ENCODE results near the gene HECA. TPM values are rescaled to one million over a fixed set of nuclear protein-coding genes. Genes with fewer than 3 reads are reported as not detected.

Gene HECA
- total RNA-seq, 1 experiment from 2014 or later = 9.4 TPM

GRCh38 chr6:139126255-139126654 lies 8.6 kb upstream of the HECA start (continued):
- TF ChIP-seq, protein P1, sequence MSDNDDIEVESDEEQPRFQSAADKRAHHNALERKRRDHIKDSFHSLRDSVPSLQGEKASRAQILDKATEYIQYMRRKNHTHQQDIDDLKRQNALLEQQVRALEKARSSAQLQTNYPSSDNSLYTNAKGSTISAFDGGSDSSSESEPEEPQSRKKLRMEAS (CRISPR knock-in tag; IDR thresholded peaks at IDR 0.05) = no peak
- TF ChIP-seq PRRX2 (CRISPR knock-in tag; IDR thresholded peaks at IDR 0.05) (no peak), MXD4 (CRISPR knock-in tag; IDR thresholded peaks at IDR 0.05; ENCODE audit: borderline replicate concordance) (no peak)

GRCh38 chr6:139126931-139127330 lies 7.9 kb upstream of the HECA start:
- Mint-ChIP-seq H3K36me3 (no peaks in the 10 kb centered on the region), H3K27me3 (ENCODE audit: low read depth) (no peaks in the 10 kb centered on the region), H3K4me1 (peaks cover 6% of the 10 kb centered on the region), H3K9me3 (no peaks in the 10 kb centered on the region), H3K27ac (no peak overlapping the region), H3K4me3 (no peak overlapping the region)
- ChIA-PET POLR2A (no interaction called here), CTCF (no interaction called here)
- ATAC-seq (no peak), DNase-seq (ENCODE audit: low spot score) (no peak)
- no peak for TF ChIP-seq KAT7 (CRISPR knock-in tag; IDR thresholded peaks at IDR 0.05; ENCODE audit: borderline replicate concordance)
- no peak for TF ChIP-seq ARID4B (CRISPR knock-in tag; IDR thresholded peaks at IDR 0.05; ENCODE audit: borderline replicate concordance)
- TF ChIP-seq MLX (CRISPR knock-in tag; IDR thresholded peaks at IDR 0.05) = no peak
- TF ChIP-seq, protein P2, sequence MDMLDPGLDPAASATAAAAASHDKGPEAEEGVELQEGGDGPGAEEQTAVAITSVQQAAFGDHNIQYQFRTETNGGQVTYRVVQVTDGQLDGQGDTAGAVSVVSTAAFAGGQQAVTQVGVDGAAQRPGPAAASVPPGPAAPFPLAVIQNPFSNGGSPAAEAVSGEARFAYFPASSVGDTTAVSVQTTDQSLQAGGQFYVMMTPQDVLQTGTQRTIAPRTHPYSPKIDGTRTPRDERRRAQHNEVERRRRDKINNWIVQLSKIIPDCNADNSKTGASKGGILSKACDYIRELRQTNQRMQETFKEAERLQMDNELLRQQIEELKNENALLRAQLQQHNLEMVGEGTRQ (CRISPR knock-in tag; IDR thresholded peaks at IDR 0.05) = no peak
- TF ChIP-seq AR (CRISPR knock-in tag; IDR thresholded peaks at IDR 0.05) = no peak
- TF ChIP-seq EMX1 (CRISPR knock-in tag; IDR thresholded peaks at IDR 0.05) = no peak
- TF ChIP-seq OVOL2 (CRISPR knock-in tag; IDR thresholded peaks at IDR 0.05; ENCODE audit: borderline replicate concordance) = no peak
- no peak for TF ChIP-seq TP53 (CRISPR knock-in tag; IDR thresholded peaks at IDR 0.05)
- TF ChIP-seq, protein P3, sequence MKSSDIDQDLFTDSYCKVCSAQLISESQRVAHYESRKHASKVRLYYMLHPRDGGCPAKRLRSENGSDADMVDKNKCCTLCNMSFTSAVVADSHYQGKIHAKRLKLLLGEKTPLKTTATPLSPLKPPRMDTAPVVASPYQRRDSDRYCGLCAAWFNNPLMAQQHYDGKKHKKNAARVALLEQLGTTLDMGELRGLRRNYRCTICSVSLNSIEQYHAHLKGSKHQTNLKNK (CRISPR knock-in tag; IDR thresholded peaks at IDR 0.05) = no peak
- no peak for TF ChIP-seq JUN (CRISPR knock-in tag; IDR thresholded peaks at IDR 0.05)
- TF ChIP-seq PRRX2 (CRISPR knock-in tag; IDR thresholded peaks at IDR 0.05) = no peak
- TF ChIP-seq, protein P1 (CRISPR knock-in tag; IDR thresholded peaks at IDR 0.05) = no peak
- no peak for TF ChIP-seq NFYB (CRISPR knock-in tag; conservative IDR thresholded peaks at IDR 0.05; ENCODE audit: low read depth)
- TF ChIP-seq CREM (CRISPR knock-in tag; IDR thresholded peaks at IDR 0.05) = no peak
- TF ChIP-seq GABPB1 (CRISPR knock-in tag; IDR thresholded peaks at IDR 0.05) = no peak
- TF ChIP-seq MXD4 (CRISPR knock-in tag; IDR thresholded peaks at IDR 0.05; ENCODE audit: borderline replicate concordance) = no peak
- no peak for TF ChIP-seq FOXK1 (CRISPR knock-in tag; IDR thresholded peaks at IDR 0.05)
- TF ChIP-seq ESRRA (CRISPR knock-in tag; IDR thresholded peaks at IDR 0.05; ENCODE audit: borderline replicate concordance) = no peak
